ENCODE results near the gene CADM1. TPM values are rescaled to one million over a fixed set of nuclear protein-coding genes. Genes with fewer than 3 reads are reported as not detected.

The CADM1 gene
- total and polyA plus RNA-seq, 7 donors = 0.69 to 25.2 (median 15.6) TPM

- DNase-seq = no peak
- H3K27me3 ChIP-seq = no peaks in the 10 kb centered on the region
- no peaks in the 10 kb centered on the region for H3K36me3 ChIP-seq
- no peaks in the 10 kb centered on the region for H3K4me1 ChIP-seq
- H3K9me3 ChIP-seq = peaks cover 0 to 15% (median 10%) of the 10 kb centered on the region in 4 donors
- H3K4me3 ChIP-seq = no peak overlapping the region
- 82 to 92% methylated on average over 4 of the region's 4 CpGs for WGBS, 2 donors
- intact Hi-C loops (cut with DNase I) = no loop called here
- H3K27ac ChIP-seq = no peak overlapping the region
- TF ChIP-seq POLR2AphosphoS5 (IDR thresholded peaks at IDR 0.05) = no peak
- no peak for TF ChIP-seq POLR2A (IDR thresholded peaks at IDR 0.05)
- no peak for TF ChIP-seq CTCF (IDR thresholded peaks at IDR 0.05)
- TF ChIP-seq EP300 (IDR thresholded peaks at IDR 0.05) = no peak
Observed at GRCh38 chr11:115450519-115450918, 53.7 kb downstream of the CADM1 start.

- Histone ChIP-seq H3K9me3 (peaks cover 0 to 15% (median 10%) of the 10 kb centered on the region in 4 donors), H3K36me3 (no peaks in the 10 kb centered on the region), H3K4me3 (no peak overlapping the region), H3K27me3 (no peaks in the 10 kb centered on the region), H3K27ac (no peak overlapping the region), H3K4me1 (no peaks in the 10 kb centered on the region)
- intact Hi-C loops (cut with DNase I) = no loop called here
- 91 to 93% methylated on average over 2 of the region's 2 CpGs for WGBS, 2 donors
- TF ChIP-seq POLR2AphosphoS5 (IDR thresholded peaks at IDR 0.05) = no peak
- TF ChIP-seq EP300 (IDR thresholded peaks at IDR 0.05) = no peak
- TF ChIP-seq POLR2A (IDR thresholded peaks at IDR 0.05) = no peak
- TF ChIP-seq CTCF (IDR thresholded peaks at IDR 0.05) = no peak
- DNase-seq = no peak
Observed at GRCh38 chr11:115447273-115447864, 56.8 kb downstream of the CADM1 start.

- WGBS, 2 donors = 62 to 72% methylated on average over 1 of the region's 1 CpG
- no peak for DNase-seq
- intact Hi-C loops (cut with DNase I) = no loop called here
- H3K36me3 ChIP-seq = no peaks in the 10 kb centered on the region
- no peak overlapping the region for H3K27ac ChIP-seq
- H3K4me1 ChIP-seq = no peaks in the 10 kb centered on the region
- H3K27me3 ChIP-seq = no peaks in the 10 kb centered on the region
- TF ChIP-seq POLR2AphosphoS5 (IDR thresholded peaks at IDR 0.05) = no peak
- TF ChIP-seq CTCF (IDR thresholded peaks at IDR 0.05) = no peak
- no peak for TF ChIP-seq EP300 (IDR thresholded peaks at IDR 0.05)
- no peak for TF ChIP-seq POLR2A (IDR thresholded peaks at IDR 0.05)
- peaks cover 0 to 15% (median 10%) of the 10 kb centered on the region in 4 donors for H3K9me3 ChIP-seq
- H3K4me3 ChIP-seq = no peak overlapping the region
Observed at GRCh38 chr11:115446214-115446613, 58.0 kb downstream of the CADM1 start.

- Histone ChIP-seq H3K4me1 (peaks cover 0 to 7% (median 1%) of the 10 kb centered on the region in 4 donors), H3K36me3 (no peaks in the 10 kb centered on the region), H3K4me3 (no peak overlapping the region), H3K9me3 (peaks cover 0 to 15% (median 10%) of the 10 kb centered on the region in 4 donors), H3K27me3 (no peaks in the 10 kb centered on the region), H3K27ac (no peak overlapping the region)
- WGBS, 2 donors = 76 to 80% methylated on average over 5 of the region's 5 CpGs
- TF ChIP-seq EP300 (IDR thresholded peaks at IDR 0.05) (no peak), POLR2A (IDR thresholded peaks at IDR 0.05) (no peak)
- intact Hi-C loops (cut with DNase I) = no loop called here
- DNase-seq = no peak
Observed at GRCh38 chr11:115444542-115444941, 59.7 kb downstream of the CADM1 start.

- no peaks in the 10 kb centered on the region for H3K9me3 ChIP-seq
- no peak overlapping the region for H3K27ac ChIP-seq
- WGBS, 2 donors = 71 to 78% methylated on average over 5 of the region's 5 CpGs
- DNase-seq = no peak
- no peaks in the 10 kb centered on the region for H3K36me3 ChIP-seq
- peaks cover 0 to 14% (median 6%) of the 10 kb centered on the region in 4 donors for H3K4me1 ChIP-seq
- TF ChIP-seq EP300 (IDR thresholded peaks at IDR 0.05) (no peak), POLR2A (IDR thresholded peaks at IDR 0.05) (no peak), CTCF (IDR thresholded peaks at IDR 0.05) (no peak), POLR2AphosphoS5 (IDR thresholded peaks at IDR 0.05) (no peak)
- intact Hi-C loops (cut with DNase I) = no loop called here
- H3K27me3 ChIP-seq = no peaks in the 10 kb centered on the region
- no peak overlapping the region for H3K4me3 ChIP-seq
Observed at GRCh38 chr11:115439969-115440540, 64.2 kb downstream of the CADM1 start.
